Body of pancreas (tissue), 4 donors: ENCODE results near the gene TCTN1. TPM values are rescaled to one million over a fixed set of nuclear protein-coding genes. Genes with fewer than 3 reads are reported as not detected.
"Not testable (repeated sequence)": the region's sequence is repeated elsewhere in the genome, so short reads cannot be mapped to it uniquely, and the experiment has no call there.

Source experiments
- ATAC-seq: fragments of 150-250 bp; one replicate; pipeline ENCODE4 v1.9.1; 2016
- DNase-seq, 4 donors: peaks; one replicate each; pipeline ENCODE4 v3.0.0-alpha.2; 2019
- H3K27ac ChIP-seq, 4 donors: fragments of 200-600 bp; sonication (generic); 1 replicate in 3 of 4; 2 replicates in 1 of 4; pipeline versions ENCODE4 v1.5.1 to v1.6.1; 2016 to 2019; ENCODE audit warnings: mild to moderate bottlenecking in 1 of 4, mixed read lengths in 1 of 4, moderate library complexity in 1 of 4
- H3K27me3 ChIP-seq, 2 donors: fragments of 200-600 bp; sonication (generic); one replicate each; pipeline ENCODE4 v1.6.0; 2016; ENCODE audit warnings: mild to moderate bottlenecking in 1 of 2
- H3K36me3 ChIP-seq, 2 donors: fragments of 200-600 bp; sonication (generic); replicated peaks in 1 of 2; 2 replicates each; pipeline ENCODE4 v1.5.1; 2016; ENCODE audit warnings: low read depth in 2 of 2; ENCODE audit not compliant: insufficient read depth in 1 of 2
- H3K4me1 ChIP-seq: fragments of 200-600 bp; sonication (generic); one replicate; pipeline ENCODE4 v1.6.0; 2016
- H3K4me3 ChIP-seq, 2 donors: fragments of 200-600 bp; sonication (generic); 1 replicate in 1 of 2; 2 replicates in 1 of 2; pipeline ENCODE4 v1.5.1; 2016 to 2019
- H3K9me3 ChIP-seq, 3 donors: fragments of 200-600 bp; sonication (generic); 1 replicate in 2 of 3; 2 replicates in 1 of 3; pipeline ENCODE4 v1.5.1; 2016
- CTCF ChIP-seq, 7 experiments: fragments of 450-650 bp in 4 of 7; fragments of 200-600 bp in 3 of 7; sonication (generic) in 3 of 7; IDR thresholded peaks; one replicate each; pipeline ENCODE4 v1.5.1; 2016 to 2019; ENCODE audit warnings: antibody characterized with exemption in 7 of 7
- POLR2A ChIP-seq, 3 donors: fragments of 450-650 bp; IDR thresholded peaks; one replicate each; pipeline ENCODE4 v1.6.1; 2016; ENCODE audit warnings: antibody characterized with exemption in 3 of 3, mild to moderate bottlenecking in 2 of 3
- WGBS, 2 donors: methylation state at CpG; one replicate each; pipeline ENCODE4 v1.1.5; 2017; 5-methylcytosine and 5-hydroxymethylcytosine counted together
- intact Hi-C: fragments of 100-400 bp; cut with DNase I; formaldehyde crosslinking; loops from one replicate; pipeline ENCODE4 v1.15.1; 2023
- total RNA-seq, 2 donors: library from RNA; depleted of rRNA; stranded (reverse); fragments of >200 nt; gene quantifications; one replicate each; pipeline ENCODE4 v1.1.0, GENCODE V29; 2016

TCTN1 gene
- total RNA-seq, 2 donors from 2014 or later = 54.7 to 95.6 TPM

GRCh38 chr12:110590059-110590458, 23.9 kb upstream of the TCTN1 start:
- TF ChIP-seq CTCF (IDR thresholded peaks at IDR 0.05) (no peak), POLR2A (IDR thresholded peaks at IDR 0.05) (no peak)
- peaks cover 36% of the 10 kb centered on the region for H3K4me1 ChIP-seq
- no peaks in the 10 kb centered on the region for H3K36me3 ChIP-seq
- WGBS, 2 donors = 100% methylated on average over 1 of the region's 1 CpG
- H3K4me3 ChIP-seq = no peak overlapping the region
- no peak overlapping the region for H3K27ac ChIP-seq
- DNase-seq (no peak), ATAC-seq (no peak)
- no peaks in the 10 kb centered on the region for H3K27me3 ChIP-seq
- intact Hi-C loops = no loop called here
- H3K9me3 ChIP-seq = no peaks in the 10 kb centered on the region

GRCh38 chr12:110590806-110591326, 23.1 kb upstream of the TCTN1 start:
- no peak for TF ChIP-seq CTCF (IDR thresholded peaks at IDR 0.05)
- TF ChIP-seq POLR2A (IDR thresholded peaks at IDR 0.05) = no peak
- Histone ChIP-seq H3K27ac (peak overlapping the region in 3 of 4 donors; percentile 58 to 75 (median 65)), H3K4me1 (peaks cover 28% of the 10 kb centered on the region), H3K27me3 (no peaks in the 10 kb centered on the region), H3K36me3 (no peaks in the 10 kb centered on the region), H3K9me3 (no peaks in the 10 kb centered on the region), H3K4me3 (no peak overlapping the region)
- ATAC-seq (peak; percentile 43), DNase-seq (no peak)
- intact Hi-C loops = no loop called here
- WGBS, 2 donors = 64 to 74% methylated on average over 3 of the region's 3 CpGs

- no peaks in the 10 kb centered on the region for H3K9me3 ChIP-seq
- peak overlapping the region; percentile 18 to 75 (median 62) for H3K27ac ChIP-seq
- H3K4me3 ChIP-seq = no peak overlapping the region
- H3K27me3 ChIP-seq = no peaks in the 10 kb centered on the region
- H3K4me1 ChIP-seq = peaks cover 23% of the 10 kb centered on the region
- H3K36me3 ChIP-seq = no peaks in the 10 kb centered on the region
- ATAC-seq (peak; percentile 49), DNase-seq (peak in 1 of 4 donors; percentile 15)
- TF ChIP-seq POLR2A (IDR thresholded peaks at IDR 0.05) (no peak), CTCF (IDR thresholded peaks at IDR 0.05) (no peak)
- intact Hi-C loops = no loop called here
- WGBS, 2 donors = 18 to 20% methylated on average over 5 to 7 of the region's 7 CpGs
Measured at GRCh38 chr12:110591451-110592051, 22.4 kb upstream of the TCTN1 start.

GRCh38 chr12:110592078-110592477, 21.9 kb upstream of the TCTN1 start:
- no peaks in the 10 kb centered on the region for H3K27me3 ChIP-seq
- H3K4me3 ChIP-seq = no peak overlapping the region
- 54 to 70% methylated on average over 5 of the region's 5 CpGs for WGBS, 2 donors
- H3K36me3 ChIP-seq = no peaks in the 10 kb centered on the region
- no peaks in the 10 kb centered on the region for H3K9me3 ChIP-seq
- TF ChIP-seq POLR2A (IDR thresholded peaks at IDR 0.05) = no peak
- ATAC-seq (no peak), DNase-seq (no peak)
- H3K4me1 ChIP-seq = peaks cover 23% of the 10 kb centered on the region
- peak overlapping the region in 3 of 4 donors; percentile 58 to 75 (median 65) for H3K27ac ChIP-seq
- intact Hi-C loops = no loop called here

- H3K9me3 ChIP-seq, H3K36me3 ChIP-seq, intact Hi-C loops, H3K4me3 ChIP-seq, H3K27me3 ChIP-seq, H3K27ac ChIP-seq, DNase-seq, ATAC-seq: not testable (repeated sequence)
- peaks cover 23% of the 10 kb centered on the region for H3K4me1 ChIP-seq
- 85 to 93% methylated on average over 4 of the region's 4 CpGs for WGBS, 2 donors
Measured at GRCh38 chr12:110592919-110593318, 21.0 kb upstream of the TCTN1 start.

- Histone ChIP-seq H3K27ac (no peak overlapping the region), H3K36me3 (no peaks in the 10 kb centered on the region), H3K4me3 (no peak overlapping the region), H3K27me3 (no peaks in the 10 kb centered on the region), H3K4me1 (no peaks in the 10 kb centered on the region), H3K9me3 (no peaks in the 10 kb centered on the region)
- no peak for TF ChIP-seq POLR2A (IDR thresholded peaks at IDR 0.05)
- TF ChIP-seq CTCF (IDR thresholded peaks at IDR 0.05) = no peak
- intact Hi-C loops = loop anchor here (5.0 kb wide), 1 partner anchor 76 kb away; no protein-coding TSS in a partner anchor
- WGBS, 2 donors = 39 to 47% methylated on average over 1 of the region's 1 CpG
- DNase-seq (no peak), ATAC-seq (no peak)
Measured at GRCh38 chr12:110597885-110598284, 16.0 kb upstream of the TCTN1 start.
